ENCODE data around the gene SLC44A1. TPM values are rescaled to one million over a fixed set of nuclear protein-coding genes. Genes with fewer than 3 reads are reported as not detected.

The SLC44A1 gene
- total and polyA plus RNA-seq, 2 experiments from 2014 or later: 32.4 to 38.7 TPM

DNA sequence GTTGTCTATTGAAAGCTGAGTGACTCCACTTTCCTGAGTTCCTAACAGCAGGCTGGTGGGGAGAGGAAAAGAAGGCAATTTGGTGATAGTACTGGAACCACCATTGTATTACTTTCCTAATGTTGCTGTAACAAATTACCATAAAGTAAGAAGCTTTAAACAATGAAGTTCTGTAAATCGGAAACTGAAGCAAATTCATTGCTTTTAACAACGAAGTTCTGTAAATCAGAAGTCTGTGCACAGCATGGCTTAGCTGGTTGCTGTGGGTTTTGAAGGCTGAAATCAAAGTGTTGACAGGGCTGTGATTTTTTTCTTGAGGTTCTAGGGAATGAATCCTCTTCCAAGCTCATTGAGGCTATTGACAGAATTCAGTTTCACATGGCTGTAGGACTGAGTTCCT, 72.3 kb downstream of the SLC44A1 start:
- no peak overlapping the region for H3K27ac ChIP-seq
- H3K4me1 ChIP-seq (ENCODE audit: low read depth): peaks cover 16% of the 10 kb centered on the region
- no peak for DNase-seq (ENCODE audit: low read depth in 1 of 2, low spot score in 1 of 2)
- no peaks in the 10 kb centered on the region for H3K36me3 ChIP-seq
- TF ChIP-seq, protein P1, sequence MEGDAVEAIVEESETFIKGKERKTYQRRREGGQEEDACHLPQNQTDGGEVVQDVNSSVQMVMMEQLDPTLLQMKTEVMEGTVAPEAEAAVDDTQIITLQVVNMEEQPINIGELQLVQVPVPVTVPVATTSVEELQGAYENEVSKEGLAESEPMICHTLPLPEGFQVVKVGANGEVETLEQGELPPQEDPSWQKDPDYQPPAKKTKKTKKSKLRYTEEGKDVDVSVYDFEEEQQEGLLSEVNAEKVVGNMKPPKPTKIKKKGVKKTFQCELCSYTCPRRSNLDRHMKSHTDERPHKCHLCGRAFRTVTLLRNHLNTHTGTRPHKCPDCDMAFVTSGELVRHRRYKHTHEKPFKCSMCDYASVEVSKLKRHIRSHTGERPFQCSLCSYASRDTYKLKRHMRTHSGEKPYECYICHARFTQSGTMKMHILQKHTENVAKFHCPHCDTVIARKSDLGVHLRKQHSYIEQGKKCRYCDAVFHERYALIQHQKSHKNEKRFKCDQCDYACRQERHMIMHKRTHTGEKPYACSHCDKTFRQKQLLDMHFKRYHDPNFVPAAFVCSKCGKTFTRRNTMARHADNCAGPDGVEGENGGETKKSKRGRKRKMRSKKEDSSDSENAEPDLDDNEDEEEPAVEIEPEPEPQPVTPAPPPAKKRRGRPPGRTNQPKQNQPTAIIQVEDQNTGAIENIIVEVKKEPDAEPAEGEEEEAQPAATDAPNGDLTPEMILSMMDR (IDR thresholded peaks at IDR 0.05; ENCODE audit: low read depth, low read length): no peak
- H3K9me3 ChIP-seq (ENCODE audit: low read depth): no peaks in the 10 kb centered on the region
- H3K27me3 ChIP-seq: no peaks in the 10 kb centered on the region
- H3K4me3 ChIP-seq: no peak overlapping the region

DNA sequence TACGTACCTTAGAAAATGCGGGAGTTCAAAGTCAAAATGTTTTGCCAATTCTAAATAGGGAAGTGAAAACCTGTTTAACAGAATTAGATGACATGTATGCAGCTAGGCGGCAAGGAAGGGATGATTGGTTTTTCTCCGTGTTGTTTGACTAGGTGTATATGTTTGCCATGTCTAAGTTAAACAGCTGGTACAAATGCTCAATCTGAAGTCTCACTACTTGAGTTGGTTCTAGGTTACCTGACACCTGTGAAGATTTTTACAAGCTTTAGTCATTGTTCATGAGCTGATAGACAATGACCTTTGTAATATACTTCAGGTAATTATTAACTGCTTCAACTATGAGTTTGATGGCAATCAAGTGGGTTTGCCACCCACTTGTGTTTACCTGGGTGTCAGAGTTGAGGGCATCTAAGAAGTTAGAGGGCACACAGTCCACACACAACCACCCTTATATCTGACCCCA, 74.3 kb downstream of the SLC44A1 start:
- no peak overlapping the region for H3K4me3 ChIP-seq
- H3K4me1 ChIP-seq (ENCODE audit: low read depth): no peaks in the 10 kb centered on the region
- TF ChIP-seq, protein P1 (IDR thresholded peaks at IDR 0.05; ENCODE audit: low read depth, low read length): no peak
- no peaks in the 10 kb centered on the region for H3K36me3 ChIP-seq
- no peaks in the 10 kb centered on the region for H3K9me3 ChIP-seq (ENCODE audit: low read depth)
- DNase-seq (ENCODE audit: low read depth in 1 of 2, low spot score in 1 of 2): no peak
- H3K27me3 ChIP-seq: no peaks in the 10 kb centered on the region
- no peak overlapping the region for H3K27ac ChIP-seq

DNA sequence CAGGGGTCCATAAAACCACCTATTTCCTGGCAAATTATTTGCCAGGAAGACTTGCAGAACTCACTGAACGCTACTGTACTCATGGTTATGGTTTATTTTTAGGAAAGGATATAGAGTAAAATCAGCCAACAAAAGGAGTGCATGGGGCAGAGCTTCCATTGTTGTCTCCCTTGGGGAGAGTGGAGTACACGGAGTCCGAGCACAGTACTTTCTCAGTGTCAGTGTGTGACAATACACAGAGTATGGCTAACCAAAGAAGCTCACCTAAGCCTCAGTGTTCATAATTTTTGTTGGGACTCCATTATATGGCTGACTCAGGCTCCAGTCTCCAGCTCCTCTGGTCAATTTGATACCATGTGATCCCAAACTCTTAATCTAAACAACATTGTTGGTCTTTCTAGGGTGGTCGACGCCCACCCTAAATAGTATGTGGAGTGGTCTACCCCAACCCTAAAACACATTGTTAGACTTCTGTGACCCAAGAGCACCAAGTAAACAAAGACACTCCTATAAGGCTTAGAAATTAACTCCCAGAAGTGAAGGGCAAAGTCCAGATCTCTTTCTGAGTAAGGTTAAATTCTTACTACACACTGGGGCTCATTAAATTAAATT, 74.9 kb downstream of the SLC44A1 start:
- H3K4me3 ChIP-seq: no peak overlapping the region
- H3K4me1 ChIP-seq (ENCODE audit: low read depth): no peaks in the 10 kb centered on the region
- no peaks in the 10 kb centered on the region for H3K36me3 ChIP-seq
- H3K9me3 ChIP-seq (ENCODE audit: low read depth): no peaks in the 10 kb centered on the region
- no peak overlapping the region for H3K27ac ChIP-seq
- no peak for DNase-seq (ENCODE audit: low read depth in 1 of 2, low spot score in 1 of 2)
- H3K27me3 ChIP-seq: no peaks in the 10 kb centered on the region
- TF ChIP-seq, protein P1 (IDR thresholded peaks at IDR 0.05; ENCODE audit: low read depth, low read length): no peak

DNA sequence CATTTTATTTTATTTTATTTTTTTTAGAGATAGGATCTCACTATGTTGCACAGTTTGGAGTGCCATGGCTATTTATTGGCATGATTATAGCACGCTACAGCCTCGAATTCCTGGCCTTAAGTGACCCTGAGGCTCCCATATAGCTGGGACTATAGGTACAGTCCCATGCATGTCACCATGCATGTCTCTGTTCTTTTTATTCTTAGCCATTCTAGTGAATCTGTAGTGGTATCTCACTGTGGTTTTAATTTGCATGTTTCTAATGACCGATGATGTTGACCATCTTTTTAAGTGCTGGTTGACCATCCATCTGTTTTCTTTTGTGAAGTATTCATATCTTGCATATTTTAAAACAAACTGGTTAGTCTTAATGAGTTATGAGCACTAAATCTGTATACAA, 76.1 kb downstream of the SLC44A1 start:
- no peak for DNase-seq (ENCODE audit: low read depth in 1 of 2, low spot score in 1 of 2)
- H3K4me3 ChIP-seq: no peak overlapping the region
- H3K36me3 ChIP-seq: no peaks in the 10 kb centered on the region
- H3K27me3 ChIP-seq: no peaks in the 10 kb centered on the region
- H3K9me3 ChIP-seq (ENCODE audit: low read depth): no peaks in the 10 kb centered on the region
- H3K4me1 ChIP-seq (ENCODE audit: low read depth): no peaks in the 10 kb centered on the region
- H3K27ac ChIP-seq: no peak overlapping the region
- TF ChIP-seq, protein P1 (IDR thresholded peaks at IDR 0.05; ENCODE audit: low read depth, low read length): no peak

DNA sequence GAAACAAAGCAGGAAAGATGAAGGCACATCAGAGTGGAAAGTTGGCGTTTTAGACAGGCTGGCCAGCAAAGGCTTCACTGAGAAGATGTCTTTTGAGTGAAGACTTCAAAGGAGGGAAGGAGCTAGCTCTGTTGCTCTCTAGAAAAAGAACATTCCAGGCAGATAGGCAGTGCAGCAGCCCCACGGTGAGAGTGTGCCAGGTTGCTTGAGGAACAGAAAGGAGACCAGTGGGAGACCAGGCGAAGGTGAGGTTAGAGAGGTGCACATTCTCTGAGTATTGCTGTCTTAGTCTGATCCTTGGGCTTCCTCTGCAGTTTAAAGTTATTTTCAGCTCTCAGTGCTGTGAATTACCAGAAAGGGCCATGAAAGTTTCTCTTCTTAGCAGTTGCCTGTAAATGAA, 83.8 kb downstream of the SLC44A1 start:
- Histone ChIP-seq H3K27ac (peak overlapping the region; percentile 68), H3K27me3 (no peaks in the 10 kb centered on the region), H3K36me3 (no peaks in the 10 kb centered on the region), H3K9me3 (ENCODE audit: low read depth) (no peaks in the 10 kb centered on the region), H3K4me1 (ENCODE audit: low read depth) (no peaks in the 10 kb centered on the region), H3K4me3 (no peak overlapping the region)
- TF ChIP-seq, protein P1 (IDR thresholded peaks at IDR 0.05; ENCODE audit: low read depth, low read length): no peak
- DNase-seq (ENCODE audit: low read depth in 1 of 2, low spot score in 1 of 2): no peak

Data from cardiac muscle cell (in vitro differentiated cells and primary cell).